Measurements from ENCODE around the gene IFNK.
A peak's percentile ranks its signal among the peaks of the same experiment; 100 is the strongest.

The IFNK gene

DNA sequence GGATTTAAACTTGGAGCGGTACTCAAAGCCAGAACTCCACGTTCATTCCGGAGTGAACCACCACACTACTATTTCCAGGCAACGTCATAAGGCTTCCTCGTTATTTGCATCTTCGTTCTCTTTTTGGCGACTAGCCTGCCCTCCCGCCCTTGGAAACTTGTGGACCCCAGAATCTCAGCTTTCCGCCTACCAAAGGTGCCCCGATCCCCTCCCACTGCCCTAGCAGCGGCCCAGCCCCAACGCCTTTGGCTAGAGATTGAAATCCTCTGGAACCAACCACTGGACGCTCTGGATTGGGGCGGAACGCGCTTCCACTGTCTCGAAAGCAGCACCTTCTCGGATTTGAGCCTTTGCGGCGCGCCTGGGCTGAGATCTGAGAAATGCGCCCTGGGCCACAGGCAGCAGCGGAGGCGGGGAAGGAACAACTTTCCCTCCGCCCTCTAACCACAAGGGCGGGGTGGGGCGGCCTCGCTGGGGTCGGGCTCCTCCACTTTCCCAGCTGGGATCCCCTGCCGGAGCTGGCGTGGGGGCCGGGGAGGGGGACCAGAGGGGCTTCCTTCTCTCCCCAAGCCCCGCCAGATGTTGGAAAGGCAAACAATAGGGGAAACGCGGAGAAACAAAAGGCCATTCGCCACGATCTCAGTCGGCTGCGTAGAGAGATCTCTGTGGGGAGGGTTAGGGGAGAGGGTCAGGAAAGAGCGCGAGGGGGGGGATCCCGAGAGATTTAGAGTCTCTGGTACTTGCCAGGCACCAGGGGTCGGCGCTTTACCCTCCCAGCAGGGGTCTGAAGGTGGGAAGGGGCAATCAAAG lies 4.2 kb downstream of the IFNK start:
- no peak for DNase-seq
- H3K27me3 ChIP-seq: no peaks in the 10 kb centered on the region
- peak overlapping the region; percentile 77 for H3K4me3 ChIP-seq (ENCODE audit: low read depth, low read length)

DNA sequence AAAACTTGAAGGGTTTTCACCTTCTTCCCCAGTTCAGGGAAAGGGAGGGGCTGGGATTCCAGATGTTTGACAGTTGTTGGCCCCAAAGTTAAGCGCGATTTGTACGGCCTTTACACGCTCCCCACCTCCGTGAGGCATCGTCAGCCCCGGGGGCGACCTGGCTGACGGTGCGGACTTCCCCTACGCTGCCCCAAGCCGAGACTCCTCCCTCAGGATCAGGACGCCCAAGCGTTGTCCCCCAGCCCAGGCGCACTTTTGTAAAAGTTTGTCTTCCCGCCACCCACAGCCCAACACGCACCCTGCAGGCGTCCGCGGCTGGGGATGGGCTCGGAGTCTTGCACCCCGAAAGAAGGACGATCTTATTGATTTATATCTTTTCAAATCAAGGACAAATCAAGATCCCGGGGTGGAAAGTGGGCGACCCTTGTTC lies 4.8 kb downstream of the IFNK start:
- peak; percentile 21 for DNase-seq
- no peaks in the 10 kb centered on the region for H3K4me1 ChIP-seq
- peak overlapping the region; percentile 77 for H3K4me3 ChIP-seq (ENCODE audit: low read depth, low read length)
- no peaks in the 10 kb centered on the region; the same call in 1 of the 2 replicates for H3K9me3 ChIP-seq
- TF ChIP-seq, protein P1, sequence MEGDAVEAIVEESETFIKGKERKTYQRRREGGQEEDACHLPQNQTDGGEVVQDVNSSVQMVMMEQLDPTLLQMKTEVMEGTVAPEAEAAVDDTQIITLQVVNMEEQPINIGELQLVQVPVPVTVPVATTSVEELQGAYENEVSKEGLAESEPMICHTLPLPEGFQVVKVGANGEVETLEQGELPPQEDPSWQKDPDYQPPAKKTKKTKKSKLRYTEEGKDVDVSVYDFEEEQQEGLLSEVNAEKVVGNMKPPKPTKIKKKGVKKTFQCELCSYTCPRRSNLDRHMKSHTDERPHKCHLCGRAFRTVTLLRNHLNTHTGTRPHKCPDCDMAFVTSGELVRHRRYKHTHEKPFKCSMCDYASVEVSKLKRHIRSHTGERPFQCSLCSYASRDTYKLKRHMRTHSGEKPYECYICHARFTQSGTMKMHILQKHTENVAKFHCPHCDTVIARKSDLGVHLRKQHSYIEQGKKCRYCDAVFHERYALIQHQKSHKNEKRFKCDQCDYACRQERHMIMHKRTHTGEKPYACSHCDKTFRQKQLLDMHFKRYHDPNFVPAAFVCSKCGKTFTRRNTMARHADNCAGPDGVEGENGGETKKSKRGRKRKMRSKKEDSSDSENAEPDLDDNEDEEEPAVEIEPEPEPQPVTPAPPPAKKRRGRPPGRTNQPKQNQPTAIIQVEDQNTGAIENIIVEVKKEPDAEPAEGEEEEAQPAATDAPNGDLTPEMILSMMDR (IDR thresholded peaks at IDR 0.05; ENCODE audit: low read depth, low read length): no peak
- no peaks in the 10 kb centered on the region for H3K36me3 ChIP-seq
- no peaks in the 10 kb centered on the region for H3K27me3 ChIP-seq

More for the DNA sequence above, 4.2 kb downstream of the IFNK start:
- TF ChIP-seq, protein P1 (IDR thresholded peaks at IDR 0.05; ENCODE audit: low read depth, low read length): no peak
- Histone ChIP-seq H3K9me3 (no peaks in the 10 kb centered on the region; the same call in 1 of the 2 replicates), H3K4me1 (no peaks in the 10 kb centered on the region), H3K36me3 (no peaks in the 10 kb centered on the region)

- Histone ChIP-seq H3K9me3 (no peaks in the 10 kb centered on the region), H3K36me3 (no peaks in the 10 kb centered on the region), H3K4me1 (no peaks in the 10 kb centered on the region), H3K4me3 (ENCODE audit: low read depth, low read length) (peak within 1 kb of the TSS; percentile 77), H3K27me3 (no peaks in the 10 kb centered on the region)
- peak; percentile 92 for DNase-seq
- TF ChIP-seq, protein P1 (IDR thresholded peaks at IDR 0.05; ENCODE audit: low read depth, low read length): peak; percentile 76
Measured at GRCh38 chr9:27529316-27530278, 5.5 kb downstream of the IFNK start, which contains the start of gene MOB3B. Gene MOB3B, minus strand, starts transcription at chr9:27529814. Its CDS starts 74,264 bp downstream, at chr9:27455550.

- no peaks in the 10 kb centered on the region for H3K36me3 ChIP-seq
- no peak overlapping the region for H3K4me3 ChIP-seq (ENCODE audit: low read depth, low read length)
- TF ChIP-seq, protein P1 (IDR thresholded peaks at IDR 0.05; ENCODE audit: low read depth, low read length): no peak
- no peaks in the 10 kb centered on the region for H3K27me3 ChIP-seq
- H3K9me3 ChIP-seq: no peaks in the 10 kb centered on the region
- no peak for DNase-seq
- no peaks in the 10 kb centered on the region for H3K4me1 ChIP-seq
Measured at GRCh38 chr9:27530915-27531755, 7.0 kb downstream of the IFNK start.

DNA sequence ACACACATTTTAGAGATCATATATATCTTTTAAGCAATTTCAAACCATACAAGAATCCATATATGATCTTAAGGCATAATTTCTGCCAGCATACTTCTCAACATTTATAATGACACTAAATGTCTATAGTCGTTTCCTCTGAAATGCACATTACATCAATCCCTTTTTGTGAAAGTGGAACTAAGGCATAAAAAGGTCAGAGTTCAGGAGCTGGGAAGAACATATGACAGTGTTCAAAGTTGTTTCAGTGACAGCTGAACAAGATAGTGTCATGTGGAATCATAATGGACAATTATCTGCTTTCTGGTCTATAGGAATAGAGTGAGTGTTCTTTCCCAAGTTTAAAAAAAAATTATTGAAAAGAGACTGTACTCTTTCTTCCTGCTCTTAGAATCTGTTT lies 8.0 kb downstream of the IFNK start:
- no peak for DNase-seq
- TF ChIP-seq, protein P1 (IDR thresholded peaks at IDR 0.05; ENCODE audit: low read depth, low read length): no peak
- H3K27me3 ChIP-seq: no peaks in the 10 kb centered on the region
- no peak overlapping the region for H3K4me3 ChIP-seq (ENCODE audit: low read depth, low read length)
- no peaks in the 10 kb centered on the region for H3K36me3 ChIP-seq
- no peaks in the 10 kb centered on the region for H3K9me3 ChIP-seq
- no peaks in the 10 kb centered on the region for H3K4me1 ChIP-seq
